ENCODE data around the gene FAM81A.

Gene FAM81A

GRCh38 chr15:59565299-59565698 is 127.3 kb downstream of the FAM81A start:
- no peak for DNase-seq
- intact Hi-C loops (cut with DNase I) = no loop called here

DNA sequence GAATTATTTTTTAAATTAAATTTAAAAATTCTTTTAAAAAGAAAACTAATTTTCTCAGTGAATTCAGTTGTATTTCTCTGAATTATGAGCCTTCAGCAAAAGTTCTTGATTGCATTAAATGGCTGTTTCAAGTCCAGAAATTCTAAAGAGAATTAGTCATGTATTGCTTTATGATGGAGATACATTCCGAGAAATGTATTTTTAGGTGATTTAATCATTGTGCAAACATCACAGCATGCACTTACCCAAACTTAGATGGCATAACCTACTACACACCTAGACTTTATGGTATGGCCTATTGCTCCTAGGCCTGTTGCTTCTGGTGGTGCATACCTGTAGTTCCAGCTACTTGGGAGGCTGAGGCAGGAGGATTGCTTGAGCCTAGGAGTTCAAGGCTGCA is 129.3 kb downstream of the FAM81A start:
- intact Hi-C loops (cut with DNase I) = no loop called here

GRCh38 chr15:59569477-59569876 is 131.5 kb downstream of the FAM81A start:
- intact Hi-C loops (cut with DNase I) = no loop called here
- no peak for DNase-seq

More for the DNA sequence above, 129.3 kb downstream of the FAM81A start:
- no peak for DNase-seq

- intact Hi-C loops (cut with DNase I) = no loop called here
- DNase-seq = no peak
These were observed 132.3 kb downstream of the FAM81A start for GRCh38 chr15:59570315-59570714.

GRCh38 chr15:59571606-59572005 is 133.6 kb downstream of the FAM81A start:
- intact Hi-C loops (cut with DNase I) = no loop called here
- no peak for DNase-seq

Measured in posterior cingulate gyrus (tissue), 11 donors.